GM18511 (cell line): ENCODE data around the gene POLR1D.
"Not testable (repeated sequence)": the region's sequence is repeated elsewhere in the genome, so short reads cannot be mapped to it uniquely, and the experiment has no call there.

Source experiments
- ATAC-seq: cut with Tn5 transposase; IDR thresholded peaks from one replicate; pipeline ENCODE4 v1.9.1; 2021; ENCODE audit warnings: mild to moderate bottlenecking, moderate library complexity; ENCODE audit not compliant: unreplicated experiment

POLR1D gene

GRCh38 chr13:27613628-27614027 lies 8.1 kb upstream of the POLR1D start:
- ATAC-seq = no peak

- ATAC-seq = no peak
These were observed 3.8 kb upstream of the POLR1D start for GRCh38 chr13:27617881-27618321.

GRCh38 chr13:27619093-27619727 lies 2.5 kb upstream of the POLR1D start:
- ATAC-seq = no peak

- peak; percentile 40 for ATAC-seq
These were observed 1.8 kb upstream of the POLR1D start for GRCh38 chr13:27619728-27620376.

- ATAC-seq = peak; percentile 88
These were observed 1.1 kb upstream of the POLR1D start, which contains the start of gene LNX2 for GRCh38 chr13:27620377-27621115. Gene LNX2, minus strand, starts transcription at chr13:27620529. Its CDS starts 38,826 bp downstream, at chr13:27581703.

- no peak for ATAC-seq
These were observed 651 bp upstream of the POLR1D start for GRCh38 chr13:27621116-27621365.

GRCh38 chr13:27622102-27622820 lies 569 bp downstream of the POLR1D start:
- peak; percentile 0 for ATAC-seq

- ATAC-seq = no peak
These were observed 1.2 kb downstream of the POLR1D start for GRCh38 chr13:27622881-27623280.

- ATAC-seq = no peak
These were observed 2.4 kb downstream of the POLR1D start for GRCh38 chr13:27624071-27624470.

GRCh38 chr13:27625839-27626238 lies 4.1 kb downstream of the POLR1D start:
- ATAC-seq = no peak

- no peak for ATAC-seq
These were observed 5.7 kb downstream of the POLR1D start for GRCh38 chr13:27627380-27627779.

GRCh38 chr13:27628081-27628480 lies 6.4 kb downstream of the POLR1D start:
- no peak for ATAC-seq

- not testable (repeated sequence) for ATAC-seq
These were observed 7.1 kb downstream of the POLR1D start for GRCh38 chr13:27628766-27629165.

- ATAC-seq = no peak
These were observed 9.5 kb downstream of the POLR1D start for GRCh38 chr13:27631156-27631555.

GRCh38 chr13:27631665-27632064 lies 10.0 kb downstream of the POLR1D start:
- ATAC-seq = no peak

GRCh38 chr13:27632214-27632613 lies 10.5 kb downstream of the POLR1D start:
- ATAC-seq = no peak

GRCh38 chr13:27632648-27633047 lies 11.0 kb downstream of the POLR1D start:
- ATAC-seq = no peak

- no peak for ATAC-seq
These were observed 12.5 kb downstream of the POLR1D start for GRCh38 chr13:27634231-27634630.

GRCh38 chr13:27634791-27635190 lies 13.1 kb downstream of the POLR1D start:
- no peak for ATAC-seq

- no peak for ATAC-seq
These were observed 13.6 kb downstream of the POLR1D start for GRCh38 chr13:27635266-27635665.

GRCh38 chr13:27636589-27637288 lies 15.0 kb downstream of the POLR1D start:
- no peak for ATAC-seq
